ENCODE measurements around the gene TERB2. TPM values are rescaled to one million over a fixed set of nuclear protein-coding genes. Genes with fewer than 3 reads are reported as not detected.
"Not testable (repeated sequence)": the region's sequence is repeated elsewhere in the genome, so short reads cannot be mapped to it uniquely, and the experiment has no call there.

Gene TERB2
- total RNA-seq, 6 donors from 2014 or later, result not detected

DNA sequence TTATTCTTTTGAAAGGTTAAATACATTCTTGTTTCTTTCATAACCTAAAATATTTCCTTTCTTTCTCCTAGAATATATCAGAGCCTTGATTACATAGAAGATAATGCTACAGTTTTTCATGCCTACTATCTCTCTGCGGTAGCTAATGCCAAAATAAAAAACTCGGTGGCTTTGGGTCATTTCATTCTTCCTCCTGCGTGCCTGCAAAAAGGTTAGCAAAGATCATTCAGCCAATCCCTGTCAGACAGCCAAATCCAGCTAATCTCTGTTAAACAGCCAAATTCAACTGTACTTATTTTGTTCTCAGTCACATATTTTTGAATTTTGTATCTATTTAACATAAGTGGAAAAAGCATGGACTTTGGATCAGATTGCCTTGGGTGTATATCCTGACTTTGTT lies 1.8 kb downstream of the TERB2 start:
- H3K4me1 ChIP-seq; H3K36me3 ChIP-seq; H3K27ac ChIP-seq; H3K9me3 ChIP-seq; H3K4me3 ChIP-seq; DNase-seq; ATAC-seq (ENCODE audit: low FRiP score in 2 of 2); H3K27me3 ChIP-seq: not testable (repeated sequence)
- 54% methylated on average over 3 of the region's 3 CpGs for WGBS, 2 donors

DNA sequence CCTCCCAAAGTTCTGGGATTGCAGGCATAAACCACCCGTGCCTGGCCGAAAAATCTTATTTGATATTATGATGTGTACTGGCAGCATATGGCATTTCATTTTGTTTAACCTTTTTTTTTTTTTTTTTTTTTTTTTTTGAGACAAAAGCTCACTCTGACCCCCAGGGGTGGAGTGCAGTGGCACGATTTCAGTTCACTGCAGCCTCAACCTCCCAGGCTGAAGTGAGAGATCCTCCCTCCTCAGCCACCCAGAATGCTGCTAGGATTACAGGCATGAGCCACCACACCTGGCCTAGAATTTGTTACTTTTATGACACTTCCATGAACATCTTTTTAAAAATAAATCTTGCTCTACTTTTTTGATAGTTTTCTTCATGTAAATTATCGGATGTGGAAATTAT lies 12.0 kb downstream of the TERB2 start:
- WGBS, 2 donors, result 76 to 78% methylated on average over 4 of the region's 4 CpGs

DNA sequence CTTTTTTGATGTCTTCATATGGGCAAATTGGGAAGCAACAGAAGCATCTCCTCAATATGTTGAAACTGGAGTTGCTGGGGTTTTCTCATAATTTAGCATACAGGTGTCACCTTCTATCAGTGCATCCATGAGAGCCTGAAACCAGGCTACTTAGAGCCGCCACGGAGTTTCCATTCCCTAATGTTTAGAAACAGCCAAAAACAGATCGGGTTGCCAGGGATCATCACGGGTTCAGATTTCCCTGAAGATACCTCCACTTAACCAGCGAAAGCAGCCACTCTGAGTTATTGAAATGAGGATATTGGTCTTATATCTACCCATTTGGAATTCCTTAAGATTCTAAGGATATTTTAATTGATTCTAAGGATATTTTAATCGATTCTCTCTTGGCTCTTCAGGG lies 14.5 kb downstream of the TERB2 start:
- Histone ChIP-seq H3K27ac (no peak overlapping the region), H3K4me3 (no peak overlapping the region), H3K36me3 (no peaks in the 10 kb centered on the region), H3K4me1 (no peaks in the 10 kb centered on the region), H3K9me3 (no peaks in the 10 kb centered on the region), H3K27me3 (no peaks in the 10 kb centered on the region)
- 79 to 89% methylated on average over 6 of the region's 6 CpGs for WGBS, 2 donors
- TF ChIP-seq EP300 (IDR thresholded peaks at IDR 0.05) (no peak), POLR2AphosphoS5 (IDR thresholded peaks at IDR 0.05) (no peak), POLR2A (IDR thresholded peaks at IDR 0.05) (no peak)
- TF ChIP-seq, protein P1, sequence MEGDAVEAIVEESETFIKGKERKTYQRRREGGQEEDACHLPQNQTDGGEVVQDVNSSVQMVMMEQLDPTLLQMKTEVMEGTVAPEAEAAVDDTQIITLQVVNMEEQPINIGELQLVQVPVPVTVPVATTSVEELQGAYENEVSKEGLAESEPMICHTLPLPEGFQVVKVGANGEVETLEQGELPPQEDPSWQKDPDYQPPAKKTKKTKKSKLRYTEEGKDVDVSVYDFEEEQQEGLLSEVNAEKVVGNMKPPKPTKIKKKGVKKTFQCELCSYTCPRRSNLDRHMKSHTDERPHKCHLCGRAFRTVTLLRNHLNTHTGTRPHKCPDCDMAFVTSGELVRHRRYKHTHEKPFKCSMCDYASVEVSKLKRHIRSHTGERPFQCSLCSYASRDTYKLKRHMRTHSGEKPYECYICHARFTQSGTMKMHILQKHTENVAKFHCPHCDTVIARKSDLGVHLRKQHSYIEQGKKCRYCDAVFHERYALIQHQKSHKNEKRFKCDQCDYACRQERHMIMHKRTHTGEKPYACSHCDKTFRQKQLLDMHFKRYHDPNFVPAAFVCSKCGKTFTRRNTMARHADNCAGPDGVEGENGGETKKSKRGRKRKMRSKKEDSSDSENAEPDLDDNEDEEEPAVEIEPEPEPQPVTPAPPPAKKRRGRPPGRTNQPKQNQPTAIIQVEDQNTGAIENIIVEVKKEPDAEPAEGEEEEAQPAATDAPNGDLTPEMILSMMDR (IDR thresholded peaks at IDR 0.05), result no peak
- DNase-seq (no peak), ATAC-seq (ENCODE audit: low FRiP score in 2 of 2) (no peak)

More for the DNA sequence above, 12.0 kb downstream of the TERB2 start:
- Histone ChIP-seq H3K36me3 (no peaks in the 10 kb centered on the region), H3K4me3 (no peak overlapping the region), H3K9me3 (no peaks in the 10 kb centered on the region), H3K4me1 (no peaks in the 10 kb centered on the region), H3K27me3 (no peaks in the 10 kb centered on the region), H3K27ac (no peak overlapping the region)
- TF ChIP-seq POLR2A (IDR thresholded peaks at IDR 0.05), result no peak
- TF ChIP-seq EP300 (IDR thresholded peaks at IDR 0.05), result no peak
- TF ChIP-seq, protein P1 (IDR thresholded peaks at IDR 0.05), result no peak
- TF ChIP-seq POLR2AphosphoS5 (IDR thresholded peaks at IDR 0.05), result no peak
- no peak for ATAC-seq (ENCODE audit: low FRiP score in 2 of 2)
- DNase-seq, result no peak

DNA sequence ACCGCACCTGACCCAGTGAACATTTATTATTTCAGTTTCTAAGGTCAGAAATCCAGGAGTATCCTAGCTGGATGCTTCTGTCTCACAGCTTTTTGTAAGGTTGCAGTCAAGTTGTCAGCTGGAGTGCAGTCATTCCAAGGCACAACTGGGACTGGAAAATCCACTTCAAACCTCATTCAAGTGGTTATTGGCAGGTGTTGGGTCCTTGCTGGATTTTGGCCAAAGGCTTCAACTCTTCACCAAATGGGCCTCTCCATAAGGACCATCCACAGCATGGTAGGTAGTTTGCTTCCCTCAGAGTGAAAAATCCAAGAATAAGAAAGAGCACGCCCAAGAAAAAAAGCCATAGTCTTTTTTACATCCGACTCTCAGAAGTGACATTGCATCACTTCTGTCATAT lies 19.7 kb downstream of the TERB2 start:
- not testable (repeated sequence) for H3K4me1 ChIP-seq, H3K36me3 ChIP-seq, H3K9me3 ChIP-seq, H3K27ac ChIP-seq, H3K4me3 ChIP-seq, H3K27me3 ChIP-seq
- ATAC-seq (ENCODE audit: low FRiP score in 2 of 2), result peak in 1 of 2 donors; percentile 49
- peak in 1 of 2 donors; percentile 46 for DNase-seq
- 65 to 73% methylated on average over 3 of the region's 3 CpGs for WGBS, 2 donors

DNA sequence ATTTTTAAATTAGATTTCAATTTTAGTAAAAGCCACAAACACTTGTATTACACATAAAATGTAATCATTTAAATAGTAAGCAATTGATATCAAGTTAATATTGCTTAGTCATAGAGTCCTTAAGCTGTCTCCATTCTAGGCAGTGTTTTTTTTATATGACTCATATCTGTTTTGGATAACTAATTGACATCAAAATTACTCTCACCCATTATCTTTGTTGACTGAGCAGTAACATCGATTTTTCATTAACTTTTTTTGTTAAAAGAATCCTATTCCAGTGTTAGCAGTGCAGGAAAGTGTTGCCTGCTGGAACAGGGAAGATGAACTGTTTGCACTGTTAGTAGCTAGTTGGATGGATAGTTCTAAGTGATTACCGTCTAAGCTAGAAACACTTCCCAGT lies 21.3 kb downstream of the TERB2 start:
- not testable (repeated sequence) for H3K27me3 ChIP-seq; DNase-seq; H3K4me1 ChIP-seq; H3K27ac ChIP-seq; ATAC-seq (ENCODE audit: low FRiP score in 2 of 2); H3K36me3 ChIP-seq; H3K4me3 ChIP-seq; H3K9me3 ChIP-seq
- WGBS, 2 donors, result 55 to 81% methylated on average over 2 of the region's 2 CpGs

DNA sequence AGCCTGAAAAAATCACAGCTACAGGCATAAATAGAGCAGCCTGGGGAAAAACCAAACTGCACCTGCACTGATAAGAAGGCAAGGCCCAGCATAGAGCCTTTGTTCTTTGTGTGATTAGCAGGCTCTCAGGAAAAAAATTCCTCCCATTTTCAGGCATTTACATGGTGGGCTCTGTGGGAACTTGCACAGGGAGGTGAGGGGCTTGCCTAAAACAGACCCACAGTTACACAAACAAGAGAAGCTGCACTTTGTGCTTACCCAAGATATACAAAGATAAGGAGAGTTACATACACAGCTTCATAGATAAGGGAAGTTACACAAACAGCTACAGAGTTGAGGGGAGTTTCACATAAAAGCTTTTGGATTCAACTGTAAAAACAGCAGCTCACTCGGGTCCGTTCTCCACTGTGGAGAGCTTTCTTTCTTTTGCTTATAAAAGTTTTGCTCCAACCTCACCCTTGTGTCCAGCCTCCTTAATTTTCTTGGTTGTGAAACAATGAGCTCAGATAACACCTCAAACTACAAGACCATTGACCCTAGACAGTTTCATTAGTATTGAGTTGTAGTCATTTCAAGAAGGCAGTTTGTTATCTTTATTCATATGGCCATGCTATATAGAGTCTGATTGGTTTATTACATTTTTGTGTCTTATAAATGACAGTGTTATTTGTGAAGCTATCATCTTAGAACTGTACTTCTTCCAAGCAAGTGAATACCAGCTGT lies 23.3 kb downstream of the TERB2 start:
- DNase-seq; H3K36me3 ChIP-seq; H3K27me3 ChIP-seq; H3K9me3 ChIP-seq; H3K27ac ChIP-seq; ATAC-seq (ENCODE audit: low FRiP score in 2 of 2); H3K4me3 ChIP-seq; H3K4me1 ChIP-seq: not testable (repeated sequence)
- 41 to 47% methylated on average over 2 of the region's 2 CpGs for WGBS, 2 donors

DNA sequence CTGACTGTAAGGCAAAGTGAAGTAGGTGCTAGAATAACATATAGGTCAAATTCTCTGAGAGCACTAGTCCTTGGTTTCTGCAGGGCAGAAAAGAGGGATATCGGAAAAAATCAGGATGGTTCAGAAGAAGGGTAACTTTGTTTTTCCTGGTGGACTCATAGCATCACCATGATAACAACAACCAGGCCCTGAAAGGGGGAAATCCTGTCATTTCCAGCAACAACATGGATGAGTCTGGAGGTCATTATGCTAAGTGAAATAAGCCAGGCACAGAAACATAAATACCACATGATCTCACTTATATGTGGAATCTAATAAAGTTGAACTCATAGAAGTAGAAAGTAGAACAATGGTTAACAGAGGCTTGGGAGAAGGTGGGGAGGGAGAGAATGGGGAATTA lies 27.7 kb downstream of the TERB2 start:
- not testable (repeated sequence) for DNase-seq; H3K36me3 ChIP-seq; H3K27ac ChIP-seq; H3K4me3 ChIP-seq; H3K9me3 ChIP-seq; H3K4me1 ChIP-seq; ATAC-seq (ENCODE audit: low FRiP score in 2 of 2); H3K27me3 ChIP-seq
- 41 to 72% methylated on average over 1 of the region's 1 CpG for WGBS, 2 donors

DNA sequence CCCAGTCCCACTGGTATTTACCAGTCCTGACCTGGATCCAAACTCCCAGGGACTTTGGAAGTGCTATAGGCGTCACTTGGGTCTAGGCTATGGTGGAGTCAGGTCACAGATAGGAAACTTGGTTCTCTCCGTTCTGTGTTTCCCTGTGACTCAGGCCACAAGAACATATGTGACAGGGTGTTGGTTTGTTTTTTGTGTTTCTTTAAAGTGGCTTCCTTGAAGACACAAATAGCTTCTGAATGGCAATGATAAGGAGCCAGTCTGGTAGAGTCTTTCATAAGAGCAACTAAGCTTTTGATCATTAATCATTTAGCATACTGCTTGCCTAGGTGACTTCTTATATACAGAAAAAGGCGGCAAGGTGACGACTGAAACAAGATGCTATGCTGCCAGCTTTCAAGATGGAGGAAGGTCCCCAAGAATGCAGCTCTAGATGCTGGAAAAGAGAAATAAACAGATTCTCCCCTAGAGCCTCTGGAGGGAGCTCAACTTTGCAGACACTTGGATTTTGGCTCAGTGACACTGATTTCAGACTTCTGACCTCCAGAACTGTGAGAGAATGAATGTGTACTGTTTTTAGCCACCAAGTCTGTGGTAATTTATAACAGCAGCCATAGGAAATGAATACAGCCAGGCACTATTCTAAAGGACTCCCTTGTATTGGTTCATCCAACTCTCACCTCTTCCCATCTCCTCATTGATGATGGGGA lies 30.0 kb downstream of the TERB2 start:
- ATAC-seq (ENCODE audit: low FRiP score in 2 of 2); H3K9me3 ChIP-seq; H3K36me3 ChIP-seq; H3K4me1 ChIP-seq; H3K4me3 ChIP-seq; DNase-seq; H3K27me3 ChIP-seq; H3K27ac ChIP-seq: not testable (repeated sequence)
- WGBS, 2 donors, result 76 to 79% methylated on average over 4 of the region's 4 CpGs

DNA sequence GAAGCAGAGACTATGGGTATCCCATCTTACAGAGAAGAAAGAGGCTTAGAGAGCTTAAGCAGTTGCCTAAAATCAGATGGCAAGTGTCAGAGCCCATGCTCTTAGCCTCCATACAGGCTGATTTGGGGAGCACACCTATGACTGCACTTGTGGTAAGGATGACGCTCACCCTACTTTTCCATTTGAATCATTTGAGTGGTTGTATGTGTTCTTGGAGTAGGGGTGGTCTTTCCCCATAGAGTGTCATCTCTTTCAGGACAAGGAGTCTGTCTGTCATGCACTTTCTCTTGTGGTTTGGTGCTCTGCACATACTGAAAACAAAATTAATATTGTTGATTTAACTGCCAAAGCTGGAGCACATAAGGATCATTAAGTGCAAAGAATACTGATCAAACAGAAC lies 31.2 kb downstream of the TERB2 start:
- WGBS, 2 donors, result no CpG with 5 or more reads among the region's 1 CpG

DNA sequence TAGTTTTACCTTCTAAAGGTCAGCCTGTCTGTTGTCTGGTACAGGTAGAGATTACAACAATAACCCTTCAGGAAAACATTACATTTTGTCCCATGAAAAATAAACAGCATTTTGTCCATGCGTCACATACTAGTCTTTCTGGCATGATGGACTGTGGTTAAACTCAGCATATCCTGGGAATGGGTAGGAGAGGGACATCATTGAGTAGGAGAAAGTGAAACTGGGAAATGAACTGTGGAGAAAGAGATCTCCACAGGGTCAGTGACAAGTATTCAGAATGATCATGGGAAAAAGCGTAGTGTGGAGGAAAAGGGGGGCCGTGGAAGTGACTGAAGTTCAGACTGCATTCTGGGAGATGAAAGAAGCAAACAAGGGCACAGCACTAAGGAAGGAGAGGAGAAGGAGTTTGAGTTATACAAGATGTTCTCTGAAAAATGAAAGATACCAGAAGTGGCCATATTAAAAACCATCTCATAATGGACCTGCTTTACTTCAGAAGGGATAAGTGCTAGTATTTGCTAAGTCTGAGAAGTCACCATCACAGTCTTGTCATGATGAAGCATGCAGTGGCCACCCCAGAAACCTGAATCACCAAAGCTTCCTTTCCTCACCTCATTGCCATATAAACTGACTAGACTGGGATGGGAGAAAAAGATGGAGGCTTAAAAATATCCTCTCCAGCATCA lies 31.8 kb downstream of the TERB2 start:
- ATAC-seq (ENCODE audit: low FRiP score in 2 of 2); H3K4me3 ChIP-seq; H3K4me1 ChIP-seq; DNase-seq; H3K36me3 ChIP-seq; H3K27me3 ChIP-seq; H3K27ac ChIP-seq; H3K9me3 ChIP-seq: not testable (repeated sequence)
- WGBS, 2 donors, result 64 to 80% methylated on average over 2 to 3 of the region's 3 CpGs

More for the DNA sequence above, 31.2 kb downstream of the TERB2 start:
- not testable (repeated sequence) for ATAC-seq (ENCODE audit: low FRiP score in 2 of 2); H3K27ac ChIP-seq; H3K9me3 ChIP-seq; H3K4me3 ChIP-seq; H3K4me1 ChIP-seq; DNase-seq; H3K36me3 ChIP-seq; H3K27me3 ChIP-seq

All from upper lobe of left lung (tissue), 6 donors.